Breast epithelium (tissue), 3 donors: ENCODE data around the gene ZC3H11A.
"Not testable (repeated sequence)": the region's sequence is repeated elsewhere in the genome, so short reads cannot be mapped to it uniquely, and the experiment has no call there.

ENCODE experiments used
- CTCF ChIP-seq, 3 donors: fragments of 450-650 bp; IDR thresholded peaks; one replicate each; pipeline ENCODE4 v1.5.1; 2016 to 2017; ENCODE audit warnings: antibody characterized with exemption in 3 of 3, mild to moderate bottlenecking in 3 of 3, moderate library complexity in 3 of 3
- POLR2AphosphoS5 ChIP-seq, 3 donors: sonication (generic); formaldehyde crosslinking; IDR thresholded peaks; one replicate each; pipeline ENCODE4 v1.6.1; 2017; ENCODE audit warnings: antibody characterized with exemption in 3 of 3

DNA sequence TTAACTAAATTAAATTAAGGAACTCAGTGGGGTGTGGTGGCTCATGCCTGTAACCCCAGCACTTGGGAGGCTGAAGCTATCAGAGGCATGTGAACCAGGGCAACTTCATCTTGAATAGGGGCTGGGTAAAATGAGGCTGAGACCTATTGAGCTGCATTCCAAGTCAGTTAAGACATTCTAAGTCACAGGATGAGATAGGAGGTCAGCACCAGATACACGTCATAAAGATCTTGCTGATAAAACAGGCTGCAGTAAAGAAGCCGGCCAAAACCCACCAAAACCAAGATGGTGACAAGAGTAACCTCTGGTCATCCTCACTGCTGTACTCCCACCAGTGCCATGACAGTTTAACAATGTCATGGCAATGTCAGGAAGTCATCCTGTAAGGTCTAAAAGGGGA, 36.7 kb upstream of the ZC3H11A start:
- TF ChIP-seq POLR2AphosphoS5, CTCF (IDR thresholded peaks at IDR 0.05): not testable (repeated sequence)
